HG03135 (cell line): ENCODE data around the gene MRPL43.

ENCODE experiments used
- ATAC-seq: cut with Tn5 transposase; IDR thresholded peaks from one replicate; pipeline ENCODE4 v1.9.1; 2021; ENCODE audit warnings: mild to moderate bottlenecking, moderate library complexity; ENCODE audit not compliant: unreplicated experiment

MRPL43 gene

GRCh38 chr10:101020427-101021075 lies 33.3 kb upstream of the MRPL43 start:
- ATAC-seq: no peak

GRCh38 chr10:101019440-101019703 lies 32.1 kb upstream of the MRPL43 start:
- no peak for ATAC-seq

GRCh38 chr10:101018600-101019439 lies 31.5 kb upstream of the MRPL43 start:
- peak; percentile 53 for ATAC-seq

GRCh38 chr10:101018118-101018599 lies 30.9 kb upstream of the MRPL43 start:
- ATAC-seq: no peak

GRCh38 chr10:101016814-101017213 lies 29.5 kb upstream of the MRPL43 start:
- no peak for ATAC-seq

- ATAC-seq: no peak
These were observed 28.3 kb upstream of the MRPL43 start for GRCh38 chr10:101015582-101015973.

- no peak for ATAC-seq
These were observed 27.8 kb upstream of the MRPL43 start for GRCh38 chr10:101014966-101015581.

GRCh38 chr10:101014230-101014884 lies 27.1 kb upstream of the MRPL43 start:
- no peak for ATAC-seq

GRCh38 chr10:101013365-101013825 lies 26.1 kb upstream of the MRPL43 start:
- ATAC-seq: no peak

- peak; percentile 76 for ATAC-seq
These were observed 25.4 kb upstream of the MRPL43 start for GRCh38 chr10:101012525-101013364.

GRCh38 chr10:101011517-101012423 lies 24.5 kb upstream of the MRPL43 start:
- ATAC-seq: no peak

- no peak for ATAC-seq
These were observed 23.0 kb upstream of the MRPL43 start for GRCh38 chr10:101010329-101010728.

- ATAC-seq: no peak
These were observed 21.6 kb upstream of the MRPL43 start for GRCh38 chr10:101008823-101009423.

- ATAC-seq: no peak
These were observed 20.9 kb upstream of the MRPL43 start for GRCh38 chr10:101007915-101008822.

- ATAC-seq: no peak
These were observed 19.9 kb upstream of the MRPL43 start for GRCh38 chr10:101007099-101007711.

GRCh38 chr10:101006593-101007098 lies 19.3 kb upstream of the MRPL43 start:
- ATAC-seq: no peak

- ATAC-seq: no peak
These were observed 18.7 kb upstream of the MRPL43 start for GRCh38 chr10:101005869-101006567.
